ENCODE data around the gene PPFIBP2. TPM values are rescaled to one million over a fixed set of nuclear protein-coding genes. Genes with fewer than 3 reads are reported as not detected.

PPFIBP2 gene
- total RNA-seq, 1 donor from 2014 or later: 10.1 TPM

GRCh38 chr11:7492253-7492652 is 21.5 kb upstream of the PPFIBP2 start:
- H3K36me3 Mint-ChIP-seq (ENCODE audit: low read depth): no peaks in the 10 kb centered on the region
- no peak for TF ChIP-seq CTCF (conservative IDR thresholded peaks at IDR 0.05)
- no peaks in the 10 kb centered on the region for H3K4me1 Mint-ChIP-seq
- no peak overlapping the region for H3K4me3 Mint-ChIP-seq
- no peak overlapping the region for H3K27ac Mint-ChIP-seq (ENCODE audit: unreplicated experiment)
- H3K27me3 Mint-ChIP-seq (ENCODE audit: low read depth): no peaks in the 10 kb centered on the region
- H3K9me3 Mint-ChIP-seq: no peaks in the 10 kb centered on the region
- no peak for DNase-seq (ENCODE audit: low read depth, low spot score)

GRCh38 chr11:7493670-7494069 is 20.1 kb upstream of the PPFIBP2 start:
- no peaks in the 10 kb centered on the region for H3K27me3 Mint-ChIP-seq (ENCODE audit: low read depth)
- H3K4me3 Mint-ChIP-seq: no peak overlapping the region
- no peaks in the 10 kb centered on the region for H3K9me3 Mint-ChIP-seq
- TF ChIP-seq CTCF (conservative IDR thresholded peaks at IDR 0.05): no peak
- no peak for DNase-seq (ENCODE audit: low read depth, low spot score)
- H3K27ac Mint-ChIP-seq (ENCODE audit: unreplicated experiment): no peak overlapping the region
- no peaks in the 10 kb centered on the region for H3K36me3 Mint-ChIP-seq (ENCODE audit: low read depth)
- no peaks in the 10 kb centered on the region for H3K4me1 Mint-ChIP-seq

- Mint-ChIP-seq H3K9me3 (no peaks in the 10 kb centered on the region), H3K27ac (ENCODE audit: unreplicated experiment) (peak overlapping the region; percentile 16), H3K27me3 (ENCODE audit: low read depth) (no peaks in the 10 kb centered on the region), H3K4me3 (no peak overlapping the region), H3K36me3 (ENCODE audit: low read depth) (no peaks in the 10 kb centered on the region), H3K4me1 (no peaks in the 10 kb centered on the region)
- TF ChIP-seq CTCF (conservative IDR thresholded peaks at IDR 0.05): no peak
- no peak for DNase-seq (ENCODE audit: low read depth, low spot score)
These were observed 19.6 kb upstream of the PPFIBP2 start for GRCh38 chr11:7494086-7494745.

GRCh38 chr11:7495882-7496551 is 17.8 kb upstream of the PPFIBP2 start:
- Mint-ChIP-seq H3K36me3 (ENCODE audit: low read depth) (no peaks in the 10 kb centered on the region), H3K27me3 (ENCODE audit: low read depth) (no peaks in the 10 kb centered on the region), H3K4me3 (no peak overlapping the region), H3K27ac (ENCODE audit: unreplicated experiment) (no peak overlapping the region), H3K4me1 (no peaks in the 10 kb centered on the region), H3K9me3 (no peaks in the 10 kb centered on the region)
- DNase-seq (ENCODE audit: low read depth, low spot score): no peak
- no peak for TF ChIP-seq CTCF (conservative IDR thresholded peaks at IDR 0.05)

- DNase-seq (ENCODE audit: low read depth, low spot score): no peak
- no peaks in the 10 kb centered on the region for H3K36me3 Mint-ChIP-seq (ENCODE audit: low read depth)
- no peaks in the 10 kb centered on the region for H3K4me1 Mint-ChIP-seq
- H3K27ac Mint-ChIP-seq (ENCODE audit: unreplicated experiment): peak overlapping the region; percentile 74
- H3K4me3 Mint-ChIP-seq: no peak overlapping the region
- no peaks in the 10 kb centered on the region for H3K9me3 Mint-ChIP-seq
- TF ChIP-seq CTCF (conservative IDR thresholded peaks at IDR 0.05): no peak
- H3K27me3 Mint-ChIP-seq (ENCODE audit: low read depth): no peaks in the 10 kb centered on the region
These were observed 15.6 kb upstream of the PPFIBP2 start for GRCh38 chr11:7498193-7498592.
